ENCODE data around the gene KPNB1. TPM values are rescaled to one million over a fixed set of nuclear protein-coding genes. Genes with fewer than 3 reads are reported as not detected.
"Not testable (repeated sequence)": the region's sequence is repeated elsewhere in the genome, so short reads cannot be mapped to it uniquely, and the experiment has no call there.

The KPNB1 gene
- total RNA-seq, 1 experiment from 2014 or later: 742 TPM

GRCh38 chr17:47682138-47682537 lies 32.4 kb downstream of the KPNB1 start:
- TF ChIP-seq CTCF (conservative IDR thresholded peaks at IDR 0.05): no peak
- Histone ChIP-seq H2BK20ac (ENCODE audit: low read depth, low read length, poor library complexity, severe bottlenecking) (no peak overlapping the region), H3K56ac (ENCODE audit: insufficient read length, low read depth, low read length) (no peak overlapping the region), H2BK5ac (ENCODE audit: insufficient read length, low read length) (no peak overlapping the region), H3K9me3 (ENCODE audit: control insufficient read depth, low read depth, low read length) (no peaks in the 10 kb centered on the region), H2AFZ (ENCODE audit: low read length) (no peak overlapping the region), H2BK12ac (ENCODE audit: insufficient read length, low read depth, low read length) (no peak overlapping the region), H3K23me2 (ENCODE audit: insufficient read length, low read depth, low read length, poor library complexity, severe bottlenecking) (no peaks in the 10 kb centered on the region), H3K27me3 (ENCODE audit: insufficient read depth, low read length) (no peaks in the 10 kb centered on the region), H3K18ac (ENCODE audit: insufficient read length, low read depth, low read length) (no peak overlapping the region), H2AK5ac (ENCODE audit: insufficient read length, low read length) (no peak overlapping the region), H4K91ac (ENCODE audit: insufficient read length, low read depth, low read length) (no peak overlapping the region), H2BK15ac (ENCODE audit: low read depth, low read length) (no peak overlapping the region), H3K79me2 (ENCODE audit: insufficient read depth, low read length) (no peaks in the 10 kb centered on the region), H3K4me1 (ENCODE audit: insufficient read depth, low read length) (no peaks in the 10 kb centered on the region), H3K4ac (ENCODE audit: low read depth, low read length) (no peak overlapping the region), H4K8ac (replicated peaks; ENCODE audit: insufficient read length, low read depth, low read length) (no peak overlapping the region), H3K9ac (ENCODE audit: extremely low read depth, insufficient read length, low read length) (no peak overlapping the region), H4K5ac (ENCODE audit: insufficient read length, low read depth, low read length) (no peak overlapping the region), H3K23ac (ENCODE audit: insufficient read length, low read depth, low read length) (no peak overlapping the region), H2BK120ac (ENCODE audit: low read depth, low read length, poor library complexity, severe bottlenecking) (no peak overlapping the region), H3K14ac (ENCODE audit: insufficient read depth, low read length) (no peak overlapping the region), H3T11ph (ENCODE audit: low read length) (no peak overlapping the region), H3K79me1 (ENCODE audit: insufficient read depth, low read depth, low read length, poor library complexity, severe bottlenecking) (no peaks in the 10 kb centered on the region), H3K4me2 (ENCODE audit: insufficient read depth, insufficient read length, low read length) (no peak overlapping the region), H3K27ac (ENCODE audit: insufficient read length, low read depth, low read length) (no peak overlapping the region), H4K20me1 (ENCODE audit: control insufficient read depth, insufficient read depth, insufficient read length) (no peaks in the 10 kb centered on the region)
- DNase-seq: no peak
- H3K27me3 Mint-ChIP-seq (ENCODE audit: low read depth): no peaks in the 10 kb centered on the region
- no peak overlapping the region for H3K4me3 Mint-ChIP-seq
- no CpG with 5 or more reads among the region's 2 CpGs for WGBS (ENCODE audit: extremely low coverage, insufficient read length, low lambda C conversion rate)
- H3K36me3 Mint-ChIP-seq (ENCODE audit: insufficient read depth in 1 of 3, low read depth in 3 of 3): peaks cover 47 to 82% (median 72%) of the 10 kb centered on the region in 3 experiments; a peak in 6 of 7 replicates
- peak overlapping the region in 2 of 3 experiments; percentile 8 to 90; a peak in 2 of 7 replicates for H3K27ac Mint-ChIP-seq
- peaks cover 16 to 18% of the 10 kb centered on the region in 2 experiments for H3K4me1 Mint-ChIP-seq
- no peaks in the 10 kb centered on the region; a peak in 1 of 5 replicates for H3K9me3 Mint-ChIP-seq

GRCh38 chr17:47682727-47683126 lies 33.0 kb downstream of the KPNB1 start:
- not testable (repeated sequence) for H2BK15ac ChIP-seq (ENCODE audit: low read depth, low read length); H4K5ac ChIP-seq (ENCODE audit: insufficient read length, low read depth, low read length); H3K14ac ChIP-seq (ENCODE audit: insufficient read depth, low read length); H3K27ac ChIP-seq (ENCODE audit: insufficient read length, low read depth, low read length); H4K8ac ChIP-seq (replicated peaks; ENCODE audit: insufficient read length, low read depth, low read length); DNase-seq; H3K23ac ChIP-seq (ENCODE audit: insufficient read length, low read depth, low read length); H2BK5ac ChIP-seq (ENCODE audit: insufficient read length, low read length); H2BK120ac ChIP-seq (ENCODE audit: low read depth, low read length, poor library complexity, severe bottlenecking); H3K4me3 Mint-ChIP-seq; H4K20me1 ChIP-seq (ENCODE audit: control insufficient read depth, insufficient read depth, insufficient read length); H3K79me1 ChIP-seq (ENCODE audit: insufficient read depth, low read depth, low read length, poor library complexity, severe bottlenecking); H3K79me2 ChIP-seq (ENCODE audit: insufficient read depth, low read length); H2AFZ ChIP-seq (ENCODE audit: low read length); H3K4me2 ChIP-seq (ENCODE audit: insufficient read depth, insufficient read length, low read length); H3K23me2 ChIP-seq (ENCODE audit: insufficient read length, low read depth, low read length, poor library complexity, severe bottlenecking); H3K9me3 ChIP-seq (ENCODE audit: control insufficient read depth, low read depth, low read length); H2BK12ac ChIP-seq (ENCODE audit: insufficient read length, low read depth, low read length); H3K9me3 Mint-ChIP-seq; H2AK5ac ChIP-seq (ENCODE audit: insufficient read length, low read length); H3K27me3 ChIP-seq (ENCODE audit: insufficient read depth, low read length); H3K18ac ChIP-seq (ENCODE audit: insufficient read length, low read depth, low read length); H3K27me3 Mint-ChIP-seq (ENCODE audit: low read depth); H4K91ac ChIP-seq (ENCODE audit: insufficient read length, low read depth, low read length); H3K4me1 ChIP-seq (ENCODE audit: insufficient read depth, low read length); H3T11ph ChIP-seq (ENCODE audit: low read length); H3K56ac ChIP-seq (ENCODE audit: insufficient read length, low read depth, low read length); H3K9ac ChIP-seq (ENCODE audit: extremely low read depth, insufficient read length, low read length); H3K4ac ChIP-seq (ENCODE audit: low read depth, low read length); H2BK20ac ChIP-seq (ENCODE audit: low read depth, low read length, poor library complexity, severe bottlenecking)
- Mint-ChIP-seq H3K4me1 (peaks cover 22 to 23% of the 10 kb centered on the region in 2 experiments), H3K36me3 (ENCODE audit: insufficient read depth in 1 of 3, low read depth in 3 of 3) (peaks cover 42 to 76% (median 66%) of the 10 kb centered on the region in 3 experiments; a peak in 6 of 7 replicates), H3K27ac (peak overlapping the region in 2 of 3 experiments; percentile 49 to 90; a peak in 2 of 7 replicates)
- WGBS (ENCODE audit: extremely low coverage, insufficient read length, low lambda C conversion rate): no CpG with 5 or more reads among the region's 4 CpGs
